GM12878 (cell line): ENCODE results near the gene STX19. TPM values are rescaled to one million over a fixed set of nuclear protein-coding genes. Genes with fewer than 3 reads are reported as not detected.

Source experiments
- ATAC-seq: fragments of 200-7000 bp; cut with Tn5 transposase; 3 replicates; pipeline ENCODE4 v1.9.1; 2020; ENCODE audit warnings: mild to moderate bottlenecking, moderate library complexity
- Bru-seq: library from RNA; stranded (reverse); fragments of 400-500 nt; gene quantifications from one replicate; lab custom pipeline; 2021; lab: Mats Ljungman, UMichigan
- BruChase-seq, 2 experiments: library from RNA; stranded (reverse); fragments of 400-500 nt; gene quantifications; one replicate each; lab custom pipeline; 2021; lab: Mats Ljungman, UMichigan
- BruUV-seq: library from RNA; stranded (reverse); fragments of 400-500 nt; replicated peaks from 2 replicates; lab custom pipeline; 2021; lab: Mats Ljungman, UMichigan
- CTCF ChIA-PET: fragments of 300-600 bp; sonication (Branson Sonifier 250); formaldehyde crosslinking; extraction: SDS; loops from one replicate; lab custom pipeline; 2021; ENCODE audit warnings: inconsistent platforms; lab: Yijun Ruan, JAX
- POLR2A ChIA-PET: fragments of 350-600 bp; formaldehyde crosslinking; extraction: SDS; loops from one replicate; lab custom pipeline; 2021; ENCODE audit warnings: inconsistent platforms; lab: Charles Lee
- RAD21 ChIA-PET: fragments of 300-600 bp; sonication (Branson Sonifier 250); formaldehyde crosslinking; loops from one replicate; lab custom pipeline; 2023; ENCODE audit warnings: antibody characterized with exemption; ENCODE audit not compliant: unreplicated experiment; lab: Charles Lee
- SMC1A ChIA-PET: fragments of 300-600 bp; sonication (Branson Sonifier 250); formaldehyde crosslinking; loops from one replicate; lab custom pipeline; 2023; ENCODE audit not compliant: unreplicated experiment, uncharacterized antibody; lab: Charles Lee
- DNase-seq: peaks from one replicate; pipeline ENCODE4 v3.0.0-alpha.2; 2011; ENCODE audit warnings: low read depth, low spot score
- FAIRE-seq: peaks from 3 replicates; lab custom pipeline; 2011; peaks lifted over from hg19 to GRCh38; lab: Jason Lieb, UNC
- H2AFZ ChIP-seq: 2 replicates; pipeline ENCODE4 v1.6.0; 2011; ENCODE audit warnings: low read depth, low read length, control low read depth; ENCODE audit not compliant: control insufficient read depth
- H3K27ac ChIP-seq: 2 replicates; pipeline ENCODE4 v1.5.1; 2011; ENCODE audit warnings: control low read depth; ENCODE audit not compliant: control insufficient read depth, insufficient read depth
- H3K27me3 ChIP-seq, 2 experiments: replicated peaks in 1 of 2; 2 replicates each; pipeline versions ENCODE4 v1.6.0 to v1.6.1; 2011; ENCODE audit warnings: low read length in 1 of 2; ENCODE audit not compliant: control insufficient read depth in 2 of 2, insufficient read depth in 2 of 2
- H3K36me3 ChIP-seq, 2 experiments: 2 replicates each; pipeline ENCODE4 v1.5.1; 2011; ENCODE audit warnings: low read length in 1 of 2; ENCODE audit not compliant: control insufficient read depth in 2 of 2, insufficient read depth in 2 of 2
- H3K4me1 ChIP-seq: 2 replicates; pipeline ENCODE4 v1.6.1; 2011; ENCODE audit warnings: mild to moderate bottlenecking, low read length, moderate library complexity, mixed read lengths; ENCODE audit not compliant: control insufficient read depth, insufficient read depth
- H3K4me2 ChIP-seq: 2 replicates; pipeline ENCODE4 v1.6.0; 2011; ENCODE audit warnings: control low read depth; ENCODE audit not compliant: control insufficient read depth, insufficient read depth
- H3K4me3 ChIP-seq: fragments of 200-600 bp; sonication (generic); 2 replicates; pipeline ENCODE4 v1.5.1; 2016
- H3K79me2 ChIP-seq: 2 replicates; pipeline ENCODE4 v1.6.0; 2011; ENCODE audit warnings: low read length; ENCODE audit not compliant: control insufficient read depth, insufficient read depth
- H3K9ac ChIP-seq: 2 replicates; pipeline ENCODE4 v1.8.0; 2011; ENCODE audit warnings: low read length, control low read depth, mixed read lengths; ENCODE audit not compliant: control insufficient read depth, insufficient read depth
- H3K9me3 ChIP-seq: replicated peaks from 3 replicates; pipeline ENCODE4 v1.5.1; 2011; ENCODE audit warnings: mild to moderate bottlenecking, low read length; ENCODE audit not compliant: control insufficient read depth, insufficient read depth
- H4K20me1 ChIP-seq: 2 replicates; pipeline ENCODE4 v1.6.0; 2011; ENCODE audit not compliant: control insufficient read depth, insufficient read depth
- BMI1 ChIP-seq: fragments of 450-650 bp; IDR thresholded peaks from 2 replicates; pipeline ENCODE4 v1.6.1; 2016; ENCODE audit warnings: mild to moderate bottlenecking, moderate library complexity, borderline replicate concordance
- DPF2 ChIP-seq: fragments of 450-650 bp; IDR thresholded peaks from 2 replicates; pipeline ENCODE4 v1.6.1; 2017; ENCODE audit warnings: mild to moderate bottlenecking
- E2F4 ChIP-seq: IDR thresholded peaks from 2 replicates; pipeline ENCODE4 v1.6.1; 2012; ENCODE audit warnings: low read depth, low read length, improper control_type of control experiment
- EED ChIP-seq: sonication (generic); IDR thresholded peaks from 2 replicates; pipeline ENCODE4 v1.6.1; 2016; ENCODE audit warnings: antibody characterized with exemption, low read depth
- FOXM1 ChIP-seq: IDR thresholded peaks from 2 replicates; pipeline ENCODE4 v1.6.1; 2012; ENCODE audit warnings: low read depth, mild to moderate bottlenecking, inconsistent platforms, low read length, moderate library complexity
- HDGF ChIP-seq: fragments of 450-650 bp; IDR thresholded peaks from 2 replicates; pipeline ENCODE4 v1.6.1; 2016; ENCODE audit warnings: antibody characterized with exemption
- NFYB ChIP-seq: IDR thresholded peaks from 2 replicates; pipeline ENCODE4 v1.6.1; 2011; ENCODE audit warnings: low read depth, mild to moderate bottlenecking, low read length, improper control_type of control experiment, moderate library complexity; ENCODE audit not compliant: insufficient read depth
- POLR2AphosphoS2 ChIP-seq: IDR thresholded peaks from 2 replicates; pipeline ENCODE4 v1.6.1; 2011; ENCODE audit warnings: low read depth, mild to moderate bottlenecking, low read length, improper control_type of control experiment, moderate library complexity
- RELB ChIP-seq: fragments of 450-650 bp; IDR thresholded peaks from 2 replicates; pipeline ENCODE4 v1.6.1; 2017; ENCODE audit warnings: low read depth, mild to moderate bottlenecking, moderate library complexity
- SPI1 ChIP-seq: IDR thresholded peaks from 2 replicates; pipeline ENCODE4 v1.6.1; 2011; ENCODE audit warnings: low read depth, mild to moderate bottlenecking, low read length, moderate library complexity, borderline replicate concordance; ENCODE audit not compliant: insufficient read depth
- SUZ12 ChIP-seq: fragments of 200-600 bp; sonication (generic); IDR thresholded peaks from one replicate; pipeline ENCODE4 v1.6.1; 2018; ENCODE audit warnings: antibody characterized with exemption, mild to moderate bottlenecking; ENCODE audit not compliant: unreplicated experiment
- TCF3 ChIP-seq: IDR thresholded peaks from 2 replicates; pipeline ENCODE4 v1.6.1; 2012; ENCODE audit warnings: low read depth, mild to moderate bottlenecking, low read length, borderline replicate concordance; ENCODE audit not compliant: insufficient read depth
- YY1 ChIP-seq: IDR thresholded peaks from 2 replicates; pipeline ENCODE4 v1.6.1; 2011; ENCODE audit warnings: low read depth, mild to moderate bottlenecking, low read length
- ZBTB33 ChIP-seq: fragments of 450-650 bp; IDR thresholded peaks from 2 replicates; pipeline ENCODE4 v1.6.1; 2017; ENCODE audit warnings: mild to moderate bottlenecking
- ZNF622 ChIP-seq: fragments of 450-650 bp; IDR thresholded peaks from 2 replicates; pipeline ENCODE4 v1.6.1; 2017; ENCODE audit warnings: mild to moderate bottlenecking, inconsistent platforms
- WGBS: methylation state at CpG from one replicate; pipeline ENCODE4 v1.1.6; 2016; ENCODE audit warnings: low lambda C conversion rate; ENCODE audit not compliant: insufficient replicate concordance, insufficient coverage; ENCODE audit errors: missing lambda C conversion rate; 5-methylcytosine and 5-hydroxymethylcytosine counted together
- in situ Hi-C: fragments of 300-500 bp; cut with MboI; formaldehyde crosslinking; loops from 9 replicates; pipeline ENCODE4 v1.14.3; 2018; ENCODE audit warnings: mixed read lengths
- intact Hi-C: fragments of 100-400 bp; cut with micrococcal nuclease; formaldehyde crosslinking; loops from one replicate; pipeline ENCODE4 v1.14.2; 2022; ENCODE audit not compliant: unreplicated experiment
- long read RNA-seq, 2 experiments: library from polyadenylated mRNA; unstranded; transcript quantifications; one replicate each; pipeline ENCODE4 v2.0.0, GENCODE V29; 2019 to 2020
- polyA minus RNA-seq, 3 experiments: library from RNA; depleted of rRNA, polyadenylated mRNA; stranded (reverse); fragments of >200 nt; gene quantifications; 2 replicates each; pipeline ENCODE4 v1.2.3, GENCODE V29; 2011
- polyA plus RNA-seq, 11 experiments: library from polyadenylated mRNA; depleted of rRNA in 4 of 11; unstranded in 6 of 11; stranded (reverse) in 5 of 11; fragments of >200 nt; fragmentation: Nextera tagmentation in 4 of 11; fragmentation: Illumina TruSeq in 1 of 11; extraction: Ambion mirVana in 4 of 11; extraction: Trizol in 1 of 11; gene quantifications; 1 replicate in 1 of 11; 2 replicates in 10 of 11; pipeline versions ENCODE4 v1.2.1 to v1.2.3, GENCODE V29; 2011 to 2016; ENCODE audit warnings: inconsistent platforms in 2 of 11, missing spikeins in 2 of 11, low read depth in 1 of 11
- total RNA-seq, 4 experiments: library from RNA; depleted of rRNA in 3 of 4; stranded (reverse); fragments of >200 nt in 3 of 4; fragmentation: Illumina TruSeq in 1 of 4; extraction: Trizol in 1 of 4; gene quantifications; 2 replicates each; pipeline versions ENCODE4 v1.2.1 to v1.2.3, GENCODE V29; 2013 to 2021

The STX19 gene
- total RNA-seq (2013; cell fraction: nucleolus; rRNA removed) = not detected in 2 replicates
- total RNA-seq (2014; rRNA removed) (not detected in 2 replicates), total RNA-seq (2014; rRNA removed; fragmentation: Illumina TruSeq; extraction: Trizol) (not detected in 2 replicates), total RNA-seq (2021) (not detected in 2 replicates), polyA plus RNA-seq (2011; rRNA removed) (0.10 and 0.26 TPM in 2 replicates), polyA plus RNA-seq (2014; fragmentation: Illumina TruSeq; extraction: Trizol) (not detected in 2 replicates), polyA plus RNA-seq (2014; fragmentation: Nextera tagmentation; extraction: Ambion mirVana) (under 1 TPM; 0.11 to 0.14 TPM), polyA plus RNA-seq (2014; rRNA removed) (0.09 TPM in 1 of 2 replicates, not detected in the other), polyA plus RNA-seq (2016; fragmentation: Nextera tagmentation; extraction: Ambion mirVana) (not detected), polyA minus RNA-seq (2011; rRNA and poly(A)+ RNA removed) (not detected in 2 replicates), Bru-seq, nascent RNA (percentile 24 among the genes with signal in this experiment), BruChase-seq, experiment 1, labeled RNA remaining after a 6-hour chase (percentile 28 among the genes with signal in this experiment), BruChase-seq, experiment 2, labeled RNA remaining after a 2-hour chase (percentile 23 among the genes with signal in this experiment)
- not detected for polyA plus RNA-seq (2011; ENCODE audit: low read depth)
- polyA plus RNA-seq (2011; cell fraction: cytosol; rRNA removed) = not detected in 2 replicates
- not detected in 2 replicates for polyA plus RNA-seq (2011; cell fraction: nucleus; rRNA removed)
- not detected in 2 replicates for polyA plus RNA-seq (2012)
- not detected in 2 replicates for polyA minus RNA-seq (2011; cell fraction: cytosol; rRNA and poly(A)+ RNA removed)
- not detected in 2 replicates for polyA minus RNA-seq (2011; cell fraction: nucleus; rRNA and poly(A)+ RNA removed)
- long read RNA-seq, experiment 1 = 0 reads
- long read RNA-seq, experiment 2 = 0 reads

- ChIA-PET RAD21 (interaction anchor here (0.9 to 1.0 kb wide), 2 partner anchors 9 to 259 kb away, joined by 3 read pairs; no protein-coding TSS in a partner anchor), SMC1A (interaction anchor here (1.0 to 1.7 kb wide), 5 partner anchors 14 to 42 kb away, joined by 3 to 7 read pairs (median 4); partner anchors contain the start of gene NSUN3), CTCF (interaction anchor here (0.8 to 2.1 kb wide), 7 partner anchors 9 to 220 kb away, joined by 3 to 9 read pairs (median 6); no protein-coding TSS in a partner anchor), POLR2A (no interaction called here)
- H3K27me3 ChIP-seq = no peaks in the 10 kb centered on the region
- H3K79me2 ChIP-seq = no peaks in the 10 kb centered on the region
- no peak within 1 kb of the TSS for H3K9ac ChIP-seq
- no peak within 1 kb of the TSS for H3K4me2 ChIP-seq
- intact Hi-C loops (no loop called here), in situ Hi-C loops (no loop called here)
- DNase-seq (no peak), ATAC-seq (no peak), FAIRE-seq (no peak)
- H3K36me3 ChIP-seq = no peaks in the 10 kb centered on the region
- H4K20me1 ChIP-seq = no peaks in the 10 kb centered on the region
- WGBS = 91% methylated on average over 8 of the region's 8 CpGs
- no peak within 1 kb of the TSS for H2AFZ ChIP-seq
- H3K4me1 ChIP-seq = no peaks in the 10 kb centered on the region
- no peak within 1 kb of the TSS for H3K4me3 ChIP-seq
- H3K27ac ChIP-seq = no peak within 1 kb of the TSS
- no peaks in the 10 kb centered on the region for H3K9me3 ChIP-seq
- BruUV-seq = no TSS peak
- TF ChIP-seq SPI1 (no peak), NFYB (no peak), ZBTB33 (no peak), ZNF622 (no peak), SUZ12 (no peak), BMI1 (no peak), FOXM1 (no peak), HDGF (no peak), YY1 (no peak), EED (no peak), DPF2 (no peak), RELB (no peak), POLR2AphosphoS2 (no peak), TCF3 (no peak), E2F4 (no peak)
These were observed at the start of gene STX19 for GRCh38 chr3:94028093-94028837. TSS of gene STX19 (minus strand) at chr3:94028597. CDS start at chr3:94015269, 13,328 bp downstream.
